Measurements from ENCODE around the gene RNU6-9.
"Not testable (repeated sequence)": the region's sequence is repeated elsewhere in the genome, so short reads cannot be mapped to it uniquely, and the experiment has no call there.

The RNU6-9 gene

DNA sequence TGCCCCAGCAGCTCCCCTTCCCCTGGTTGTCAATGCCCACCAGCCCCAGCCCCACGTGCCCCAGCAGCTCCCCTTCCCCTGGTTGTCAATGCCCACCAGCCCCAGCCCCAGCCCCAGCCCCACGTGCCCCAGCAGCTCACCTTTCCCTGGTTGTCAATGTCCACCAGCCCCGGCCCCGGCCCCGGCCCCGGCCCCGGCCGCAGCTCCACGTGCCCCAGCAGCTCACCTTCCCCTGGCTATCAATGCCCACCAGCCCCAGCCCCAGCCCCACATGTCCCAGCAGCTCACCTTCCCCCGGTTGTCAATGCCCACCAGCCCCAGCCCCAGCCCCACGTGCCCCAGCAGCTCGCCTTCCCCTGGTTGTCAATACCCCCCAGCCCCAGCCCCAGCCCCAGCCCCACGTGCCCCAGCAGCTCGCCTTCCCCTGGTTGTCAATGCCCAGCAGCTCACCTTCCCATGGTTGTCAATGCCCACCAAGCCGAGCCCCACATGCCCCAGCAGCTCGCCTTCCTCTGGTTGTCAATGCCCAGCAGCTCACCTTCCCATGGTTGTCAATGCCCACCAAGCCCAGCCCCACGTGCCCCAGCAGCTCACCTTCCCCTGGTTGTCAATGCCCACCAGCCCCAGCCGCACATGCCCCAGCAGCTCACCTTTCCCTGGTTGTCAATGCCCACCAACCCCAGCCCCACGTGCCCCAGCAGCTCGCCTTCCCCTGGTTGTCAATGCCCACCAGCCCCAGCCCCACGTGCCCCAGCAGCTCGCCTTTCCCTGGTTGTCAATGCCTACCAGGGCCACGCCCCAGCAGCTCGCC lies 14.3 kb upstream of the RNU6-9 start:
- not testable (repeated sequence) for DNase-seq

DNA sequence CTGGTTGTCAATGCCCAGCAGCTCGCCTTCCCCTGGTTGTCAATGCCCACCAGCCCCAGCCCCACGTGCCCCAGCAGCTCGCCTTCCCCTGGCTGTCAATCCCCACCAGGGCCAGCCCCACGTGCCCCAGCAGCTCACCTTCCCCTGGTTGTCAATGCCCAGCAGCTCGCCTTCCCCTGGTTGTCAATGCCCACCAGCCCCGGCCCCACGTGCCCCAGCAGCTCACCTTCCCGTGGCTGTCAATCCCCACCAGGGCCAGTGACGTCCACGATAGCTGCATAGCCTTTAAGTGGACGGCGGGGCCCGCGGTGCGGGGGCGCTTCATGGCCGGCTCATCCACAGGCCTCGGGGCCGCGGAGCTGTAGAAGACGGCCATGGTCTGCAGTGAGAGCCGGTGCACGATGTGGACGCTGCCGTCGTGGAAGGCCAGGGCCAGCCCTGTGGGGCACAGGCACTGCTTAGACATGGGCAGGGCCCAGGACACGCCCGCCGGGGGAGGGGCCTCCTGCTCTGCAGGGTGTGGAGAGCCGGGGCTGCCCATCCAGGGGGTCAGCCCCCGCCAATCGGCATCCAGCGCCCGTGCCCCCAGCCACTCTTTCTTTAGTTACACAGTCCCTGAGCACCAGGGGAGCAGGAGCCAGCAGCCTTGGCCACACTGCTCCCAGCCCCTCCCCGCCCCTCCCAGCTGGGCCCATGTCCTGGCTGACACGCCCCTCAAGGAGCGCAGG lies 13.4 kb upstream of the RNU6-9 start:
- no peak for DNase-seq

DNA sequence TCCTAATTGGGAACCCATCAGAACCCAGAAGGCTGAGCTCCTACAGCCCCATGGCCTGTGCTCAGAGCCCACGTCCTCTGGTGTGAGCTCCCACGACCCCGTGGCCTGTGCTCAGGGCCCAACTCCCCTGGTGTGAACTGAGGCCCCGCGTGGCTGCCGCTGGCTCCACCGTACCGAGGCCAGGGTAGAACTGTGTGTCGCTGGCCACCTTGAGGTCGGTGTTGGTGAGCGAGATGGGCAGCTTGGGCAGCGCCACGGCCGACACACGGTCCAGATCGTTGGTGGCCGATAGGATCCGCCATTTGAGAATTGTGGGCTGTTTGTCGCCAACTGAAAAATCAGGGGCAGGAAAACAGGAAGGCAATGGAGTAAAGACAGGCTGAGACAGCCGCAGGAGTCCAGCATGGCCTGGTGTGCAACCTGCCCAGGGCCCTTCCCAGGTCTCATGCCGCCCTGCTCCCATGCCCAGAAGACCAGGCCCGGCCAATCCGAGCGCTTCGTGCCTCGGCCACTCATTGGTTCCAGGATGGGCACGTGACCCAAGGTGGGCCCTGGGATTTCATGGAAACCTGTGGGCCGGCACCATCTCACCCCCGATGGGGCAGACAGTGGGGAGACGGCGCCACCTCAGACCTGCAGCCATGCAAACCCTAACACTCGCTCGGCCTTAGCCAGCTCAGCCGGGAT lies 11.8 kb upstream of the RNU6-9 start:
- no peak for DNase-seq

DNA sequence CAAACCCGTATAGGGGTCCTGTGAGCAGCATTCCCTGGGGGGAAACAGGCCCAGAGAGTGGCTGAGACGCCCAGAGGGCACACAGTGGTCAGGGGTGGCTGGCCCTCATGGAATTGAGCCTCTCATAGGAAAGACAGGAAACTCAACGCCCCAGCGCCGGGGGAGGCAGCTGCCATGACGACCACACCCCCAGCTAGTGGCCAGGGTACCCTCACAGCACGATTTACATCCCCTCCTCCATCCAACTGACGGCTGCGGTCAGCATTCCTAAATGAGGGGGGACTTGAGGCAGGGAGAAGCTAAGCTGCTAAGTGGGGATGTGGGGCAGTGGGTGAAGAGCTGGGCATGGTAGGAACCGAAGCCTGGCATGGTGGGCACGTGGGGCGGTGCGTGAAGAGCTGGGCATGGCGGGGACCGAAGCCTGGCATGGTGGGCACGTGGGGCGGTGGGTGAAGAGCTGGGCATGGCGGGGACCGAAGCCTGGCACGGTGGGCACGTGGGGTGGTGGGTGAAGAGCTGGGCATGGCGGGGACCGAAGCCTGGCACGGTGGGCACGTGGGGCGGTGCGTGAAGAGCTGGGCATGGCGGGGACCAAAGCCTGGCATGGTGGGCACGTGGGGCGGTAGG lies 10.3 kb upstream of the RNU6-9 start:
- no peak for DNase-seq

DNA sequence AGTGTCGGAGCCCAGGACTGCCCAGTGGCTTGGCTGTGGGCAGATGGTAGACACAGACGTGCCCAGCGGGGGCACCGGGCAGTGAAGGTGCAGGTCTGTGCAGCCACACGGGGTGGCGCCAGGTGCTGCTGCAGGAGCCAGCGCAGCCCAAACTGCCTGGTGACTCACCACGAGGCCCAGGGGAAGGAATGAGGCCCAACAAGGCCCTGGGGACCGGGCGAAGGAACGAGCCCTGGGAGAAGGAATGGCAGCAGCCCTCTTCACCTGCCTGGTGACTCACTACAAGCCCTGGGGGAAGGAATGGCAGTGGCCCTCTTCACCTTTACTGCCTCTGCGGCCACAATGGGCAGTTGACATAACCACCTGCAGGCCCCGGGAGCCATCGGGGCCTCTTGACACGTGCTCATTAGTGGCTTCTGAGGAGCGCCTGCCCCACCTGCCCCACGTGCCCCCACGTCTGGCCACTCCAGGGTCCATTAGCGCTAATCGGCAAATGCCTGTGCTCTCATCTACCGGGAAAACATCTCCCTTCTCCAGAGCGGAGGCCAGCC lies 9.5 kb upstream of the RNU6-9 start:
- no peak for DNase-seq

DNA sequence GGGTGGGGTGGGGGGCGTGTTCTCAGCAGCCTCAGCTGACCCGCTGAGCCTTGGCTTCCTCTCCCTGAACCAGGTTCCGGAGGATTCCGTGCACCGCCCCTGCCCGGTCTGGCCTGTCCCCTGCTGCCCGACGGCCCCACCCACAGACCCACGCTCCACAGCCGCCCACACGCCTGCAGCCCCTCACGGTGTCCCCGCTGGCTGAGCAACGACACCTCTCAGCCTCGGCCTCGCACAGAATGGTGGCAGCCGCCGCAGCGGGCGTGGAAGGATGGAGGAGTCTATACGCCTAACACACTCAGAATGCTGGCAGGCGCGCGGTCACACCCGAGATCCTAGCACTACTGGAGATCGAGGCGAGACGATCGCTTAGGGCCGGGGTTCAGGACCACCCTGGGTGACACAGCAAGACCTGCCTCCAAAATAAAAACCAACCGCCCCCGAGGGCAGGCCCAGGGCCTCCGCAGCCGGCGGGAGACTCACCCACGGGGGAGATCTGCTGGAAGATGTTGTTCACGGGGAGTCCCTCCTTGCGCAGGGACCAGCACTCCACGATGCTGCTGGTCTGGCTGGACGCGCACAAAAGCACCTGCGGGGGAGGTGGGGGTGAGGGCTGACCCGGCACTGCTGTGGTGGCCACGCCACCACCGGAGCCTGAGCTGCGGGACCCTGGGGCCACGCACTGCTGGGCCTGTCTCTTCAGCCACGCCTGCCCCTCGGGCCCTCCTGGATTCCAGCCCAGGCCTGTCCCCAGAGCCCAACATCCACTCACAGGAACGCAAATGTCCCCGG lies 8.7 kb upstream of the RNU6-9 start:
- no peak for DNase-seq

DNA sequence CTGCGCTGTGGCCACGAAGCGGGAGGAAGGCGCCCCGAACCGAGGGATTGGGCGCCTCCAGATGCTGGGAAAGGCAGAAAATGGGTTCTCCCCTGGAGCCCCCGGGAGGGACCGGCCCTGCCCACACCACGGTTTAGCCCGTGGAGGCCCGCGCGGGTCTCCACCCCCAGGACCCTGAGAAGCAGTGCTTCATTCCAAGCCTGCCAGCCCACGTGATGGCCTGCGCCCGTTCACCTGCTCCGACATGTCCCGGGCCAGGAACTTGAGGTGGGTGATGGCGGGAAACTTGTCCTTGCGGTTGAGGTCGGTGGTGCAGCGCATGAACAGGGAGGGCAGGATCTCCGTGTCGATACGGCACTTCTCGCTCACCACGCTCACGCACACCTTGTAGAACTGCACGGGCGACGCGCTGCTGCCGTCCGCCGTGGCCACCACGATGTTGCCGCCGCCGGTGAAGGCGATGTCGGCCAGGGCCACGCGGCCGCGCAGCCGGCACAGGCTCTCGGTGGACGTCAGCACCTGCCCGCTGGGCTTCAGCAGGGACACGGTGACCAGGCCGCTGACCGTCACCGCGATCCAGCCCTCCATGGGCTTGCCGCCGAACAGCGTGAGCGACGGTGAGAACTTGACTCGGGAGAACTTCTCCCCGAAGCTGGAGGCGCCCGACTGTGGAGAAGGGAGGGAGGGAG lies 7.6 kb upstream of the RNU6-9 start:
- DNase-seq: no peak

DNA sequence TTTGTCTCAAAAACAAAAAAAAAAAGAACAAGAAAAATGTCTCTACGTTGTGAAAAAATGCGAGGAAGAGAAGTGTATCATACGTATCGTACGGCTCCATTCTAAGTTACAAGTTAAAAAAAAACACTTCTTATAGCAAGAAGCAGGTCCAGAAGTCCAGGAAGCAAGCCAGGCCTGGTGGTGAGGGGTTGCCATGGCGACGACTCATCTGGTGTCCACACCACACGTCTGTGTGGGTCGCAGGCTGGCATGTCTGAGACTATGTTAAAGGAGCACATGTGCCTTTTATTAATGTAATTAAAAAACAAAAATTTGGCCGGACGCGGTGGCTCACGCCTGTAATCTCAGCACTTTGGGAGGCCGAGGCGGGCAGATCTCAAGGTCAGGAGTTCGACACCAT lies 6.2 kb upstream of the RNU6-9 start:
- DNase-seq: no peak

DNA sequence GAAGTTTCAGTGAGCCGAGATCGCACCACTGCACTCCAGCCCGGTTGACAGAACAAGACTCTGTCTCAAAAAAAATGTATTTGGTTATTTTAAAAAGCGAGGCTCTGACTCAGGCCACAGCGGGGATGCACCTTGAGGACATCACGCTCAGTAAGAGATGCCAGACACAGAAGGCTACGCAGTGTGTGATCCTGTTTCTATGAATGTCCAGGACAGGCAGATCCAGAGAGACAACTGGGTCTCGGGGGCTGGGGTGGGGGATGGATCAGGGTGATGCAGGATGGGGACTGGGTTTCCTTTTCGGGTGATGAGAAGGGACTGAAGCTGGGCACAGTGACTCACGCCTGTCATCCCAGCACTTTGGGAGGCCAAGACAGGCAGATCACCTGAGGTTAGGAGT lies 5.7 kb upstream of the RNU6-9 start:
- no peak for DNase-seq

DNA sequence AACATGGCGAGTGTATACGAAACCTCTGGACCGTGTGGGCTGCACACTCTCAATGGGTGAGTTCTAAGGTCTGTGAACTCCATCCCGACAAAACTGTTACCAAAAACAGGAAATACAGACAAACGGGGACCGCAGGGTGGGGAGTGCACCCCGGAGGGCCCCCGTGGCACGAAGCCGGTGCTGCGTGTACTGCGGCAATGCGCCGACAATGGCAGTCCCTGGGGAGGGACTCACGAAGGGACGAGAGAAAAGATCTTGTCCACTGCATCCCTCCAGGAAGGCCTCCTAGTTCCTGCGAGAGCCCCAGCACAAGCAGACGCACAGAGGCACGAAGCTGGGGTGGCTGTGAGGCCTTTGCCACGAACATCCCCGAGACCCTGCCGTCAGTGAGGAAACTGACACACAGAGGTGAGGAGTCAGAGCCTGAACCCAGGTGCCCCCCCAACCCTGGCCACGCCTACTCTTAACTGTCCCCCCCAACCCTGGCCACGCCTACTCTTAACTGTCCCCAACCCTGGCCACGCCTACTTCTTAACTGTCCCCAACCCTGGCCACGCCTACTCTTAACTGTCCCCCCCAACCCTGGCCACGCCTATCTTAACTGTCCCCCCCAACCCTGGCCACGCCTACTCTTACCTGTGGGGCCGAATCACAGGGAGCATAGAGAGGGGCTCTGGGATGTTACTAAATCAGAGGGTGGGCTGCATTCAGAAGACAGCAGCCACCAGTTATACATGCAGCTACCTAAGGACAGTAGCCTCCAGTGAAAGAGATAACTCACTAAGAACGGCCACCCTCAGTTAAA lies 4.5 kb upstream of the RNU6-9 start:
- DNase-seq: no peak

DNA sequence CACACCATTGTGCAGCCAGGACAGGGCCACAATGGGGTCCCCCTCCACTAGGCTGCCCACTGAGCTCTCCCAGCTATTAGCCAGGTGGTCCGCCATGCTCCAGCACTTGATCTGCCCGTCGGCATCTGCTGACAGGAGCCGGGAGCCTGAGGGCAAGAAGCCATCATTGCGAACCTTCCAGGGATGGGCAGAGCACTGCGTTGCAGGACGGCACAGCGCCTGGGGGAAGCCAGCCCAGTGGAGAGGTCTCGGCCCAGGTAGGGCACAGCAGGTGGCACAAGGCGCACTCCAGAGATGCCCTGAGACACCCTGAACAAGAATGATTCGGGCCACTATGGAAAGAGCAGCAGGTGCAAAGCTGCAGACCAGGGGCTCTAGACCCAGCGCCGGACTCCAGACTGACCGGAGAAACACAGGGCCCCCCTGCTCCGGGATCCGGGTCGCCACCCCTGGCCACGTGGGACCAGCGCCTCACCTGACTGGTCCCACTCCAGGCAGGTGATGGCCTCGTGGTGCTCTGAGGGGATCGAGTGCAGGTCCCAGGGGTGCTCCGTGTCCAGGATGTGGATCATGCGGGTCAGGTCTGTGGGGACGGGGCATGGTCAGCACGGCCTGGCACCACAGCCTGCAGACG lies 3.5 kb upstream of the RNU6-9 start:
- no peak for DNase-seq

DNA sequence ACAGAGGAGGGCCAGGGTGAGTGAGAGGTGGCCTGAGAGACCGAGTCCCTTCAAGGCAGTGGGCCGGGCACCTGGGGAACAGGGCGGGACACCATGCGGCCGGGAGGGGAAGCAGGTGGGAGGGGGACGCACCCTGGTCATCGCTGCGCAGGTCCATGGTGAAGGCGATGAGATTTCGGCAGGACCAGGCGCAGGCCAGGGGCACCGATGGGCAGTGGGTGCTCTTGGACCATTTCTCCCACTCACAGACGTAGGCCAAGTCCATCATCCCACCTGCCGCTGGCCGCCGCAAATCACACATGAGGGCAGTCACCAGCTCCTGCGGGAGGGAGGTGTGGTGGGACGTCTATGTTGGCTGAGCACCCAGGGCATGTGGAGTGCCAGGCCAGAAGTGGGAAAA lies 2.5 kb upstream of the RNU6-9 start:
- DNase-seq: no peak

DNA sequence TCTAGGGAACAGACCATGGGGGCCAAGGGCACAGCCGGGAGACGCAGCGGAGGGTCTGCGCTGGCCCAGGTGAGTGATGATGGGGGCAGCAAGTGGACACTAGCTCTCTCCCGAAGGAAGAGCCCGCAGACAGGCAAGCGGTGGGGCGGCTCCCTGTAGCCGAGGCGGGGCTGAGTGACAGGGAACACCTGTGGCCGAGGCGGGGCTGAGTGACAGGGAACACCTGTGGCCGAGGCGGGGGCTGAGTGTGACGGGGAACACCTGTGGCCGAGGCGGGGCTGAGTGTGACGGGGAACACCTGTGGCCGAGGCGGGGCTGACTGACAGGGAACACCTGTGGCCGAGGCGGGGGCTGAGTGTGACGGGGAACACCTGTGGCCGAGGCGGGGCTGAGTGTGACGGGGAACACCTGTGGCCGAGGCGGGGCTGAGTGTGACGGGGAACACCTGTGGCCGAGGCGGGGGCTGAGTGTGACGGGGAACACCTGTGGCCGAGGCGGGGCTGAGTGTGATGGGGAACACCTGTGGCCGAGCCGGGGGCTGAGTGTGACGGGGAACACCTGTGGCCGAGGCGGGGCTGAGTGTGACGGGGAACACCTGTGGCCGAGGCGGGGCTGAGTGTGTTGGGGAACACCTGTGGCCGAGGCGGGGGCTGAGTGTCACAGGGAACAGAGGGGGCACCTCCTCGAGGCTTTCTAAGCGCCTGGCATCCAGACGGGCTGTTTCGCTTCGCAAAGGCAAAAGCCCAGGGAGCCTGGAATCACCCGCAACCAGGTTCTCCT lies 1.7 kb upstream of the RNU6-9 start:
- peak; percentile 19 to 49 for DNase-seq

DNA sequence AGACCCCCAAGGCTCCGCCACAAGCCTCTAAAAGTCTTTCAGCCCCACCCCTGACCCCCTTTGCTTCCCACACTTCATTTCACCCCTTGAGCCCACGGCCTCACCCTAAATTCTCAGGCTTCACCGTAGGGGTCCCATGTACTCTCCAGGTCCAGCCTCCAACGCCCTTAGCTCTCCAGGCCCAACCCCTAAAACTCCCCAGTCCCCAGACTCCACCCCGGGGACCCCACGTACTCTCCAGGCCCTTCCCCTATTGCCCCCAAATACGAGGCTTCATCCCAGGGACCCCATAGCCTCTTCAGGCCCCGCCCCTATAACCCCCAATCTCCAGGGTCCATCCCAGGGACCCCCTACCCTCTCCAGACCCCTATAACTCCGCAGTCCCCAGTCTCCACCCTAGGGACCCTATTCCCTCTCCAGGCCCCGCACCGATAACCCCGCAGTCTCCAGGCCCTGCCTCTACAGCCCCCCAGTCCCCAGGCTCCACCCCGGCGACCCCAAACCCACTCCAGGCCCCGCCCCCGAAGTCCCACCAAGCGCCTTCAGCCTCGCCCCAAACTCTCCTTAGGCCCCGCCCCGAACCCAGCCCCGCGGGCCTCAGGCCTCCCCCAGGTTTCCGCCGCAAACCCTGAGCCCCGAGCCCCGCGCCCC lies 916 bp upstream of the RNU6-9 start:
- DNase-seq: no peak

DNA sequence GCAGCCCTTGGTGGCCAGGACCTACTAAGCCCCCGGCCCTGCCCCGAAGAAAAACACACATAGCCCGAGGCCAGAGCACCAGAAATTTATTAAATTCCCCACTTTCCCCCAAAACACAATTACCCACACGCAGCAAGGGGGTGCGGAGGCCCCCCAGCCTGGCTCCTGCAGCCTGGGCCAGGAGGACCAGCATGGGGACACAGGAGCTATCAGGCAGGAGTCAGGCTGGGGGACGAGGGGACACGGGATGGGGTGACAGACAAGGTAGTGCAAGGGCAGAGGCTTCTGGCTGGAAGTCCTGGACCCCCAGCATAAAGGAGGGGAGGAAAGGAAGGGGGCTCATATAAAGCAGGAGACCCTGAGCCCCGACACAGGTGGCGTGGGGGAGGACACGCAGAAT lies 3.1 kb downstream of the RNU6-9 start:
- no peak for DNase-seq

DNA sequence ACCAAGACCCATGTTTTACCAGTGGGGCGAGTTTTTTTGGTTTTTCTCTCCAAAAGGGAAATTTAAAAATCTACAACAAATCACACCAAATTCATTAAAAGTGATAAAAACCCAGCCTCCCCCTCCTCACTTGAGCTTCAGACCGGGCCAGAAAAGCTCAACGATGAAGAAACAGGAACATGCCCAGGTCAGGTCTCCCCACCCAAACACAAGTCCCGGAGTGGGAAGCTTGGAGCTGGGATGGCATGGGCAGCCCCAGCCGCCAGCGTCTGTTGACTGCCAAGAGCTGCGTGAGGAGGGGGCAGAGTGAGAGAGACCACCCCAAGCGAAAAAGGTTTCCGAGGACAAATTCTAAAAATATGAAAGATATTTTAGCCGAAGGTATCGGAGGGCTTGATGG lies 3.7 kb downstream of the RNU6-9 start:
- DNase-seq: no peak

DNA sequence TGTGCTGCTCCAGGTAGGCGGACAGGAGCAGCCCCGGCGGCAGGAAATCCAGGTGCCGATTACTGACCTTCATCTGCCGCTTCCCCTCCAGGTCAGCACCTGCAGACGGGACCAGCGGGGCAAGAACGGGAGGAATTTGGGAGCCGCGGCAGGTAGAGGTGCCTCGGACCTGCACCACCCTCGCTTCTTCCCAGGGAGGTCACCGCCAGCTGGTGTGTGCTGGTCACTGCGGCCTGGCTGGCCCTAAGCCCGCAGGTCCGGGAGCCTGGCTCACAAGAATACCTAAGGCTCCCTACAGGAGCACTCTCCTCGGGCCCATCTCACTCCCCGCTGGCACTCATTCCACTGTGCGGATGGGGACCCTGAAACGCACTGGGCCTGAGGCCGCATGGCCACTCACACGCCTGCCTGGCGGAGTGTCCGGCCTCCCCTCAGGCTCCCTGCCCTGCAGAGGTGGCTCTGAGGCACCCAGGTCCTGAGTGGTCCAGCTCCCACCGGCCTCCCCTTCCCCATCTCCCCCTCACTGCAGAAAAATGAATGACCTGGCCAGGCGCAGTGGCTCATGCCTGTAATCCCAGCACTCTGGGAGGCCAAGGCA lies 4.3 kb downstream of the RNU6-9 start:
- no peak for DNase-seq

DNA sequence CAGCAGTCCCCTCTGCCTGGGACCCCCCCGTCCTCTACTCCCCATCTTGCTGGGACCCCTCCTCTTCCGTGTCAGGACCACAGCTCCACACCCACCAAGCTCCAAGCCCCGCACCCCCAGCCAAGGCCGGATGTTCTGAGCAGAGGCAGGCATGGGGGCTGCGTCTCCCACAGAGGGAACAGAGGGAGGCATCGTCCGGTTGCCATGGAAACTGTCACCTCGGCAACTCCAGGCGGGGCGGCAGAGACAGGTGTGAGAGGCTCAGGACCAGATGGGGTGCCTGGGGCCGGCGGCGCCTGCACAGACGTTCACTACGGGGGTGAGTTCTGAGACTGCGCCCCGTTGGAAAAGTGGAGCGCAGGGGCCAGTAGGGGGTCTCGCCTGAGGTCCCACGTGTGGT lies 5.4 kb downstream of the RNU6-9 start:
- peak; percentile 48 to 61 for DNase-seq
